ENCODE data around the gene NPW.

Gene NPW

DNA sequence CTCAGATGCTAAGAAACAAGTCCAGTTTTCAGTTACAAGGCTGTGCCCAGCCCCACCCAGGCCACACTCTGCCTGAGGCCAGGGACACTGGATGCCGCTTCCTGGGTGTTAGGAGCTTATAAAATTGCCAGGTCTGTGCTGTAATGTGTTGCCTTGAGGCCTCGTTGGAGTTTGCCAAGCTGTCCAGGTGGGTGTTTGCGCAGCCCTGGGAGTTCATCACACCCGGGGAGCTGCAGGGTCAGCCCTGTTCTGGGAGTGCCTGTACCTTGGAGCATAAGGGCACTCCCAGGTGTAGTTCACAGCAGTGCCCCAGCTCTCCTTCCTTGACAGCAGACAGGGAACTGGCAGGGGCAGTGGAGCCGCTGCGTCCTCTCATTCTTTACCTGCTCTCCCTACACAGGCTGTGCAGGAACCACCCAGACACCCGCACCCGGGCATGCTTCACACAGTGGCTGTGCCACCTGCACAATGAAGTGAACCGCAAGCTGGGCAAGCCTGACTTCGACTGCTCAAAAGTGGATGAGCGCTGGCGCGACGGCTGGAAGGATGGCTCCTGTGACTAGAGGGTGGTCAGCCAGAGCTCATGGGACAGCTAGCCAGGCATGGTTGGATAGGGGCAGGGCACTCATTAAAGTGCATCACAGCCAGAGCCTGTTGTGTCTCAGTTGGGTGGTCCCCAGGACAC is 34.0 kb upstream of the NPW start:
- Histone ChIP-seq H3K4me3 (ENCODE audit: low read length) (peak overlapping the region; percentile 95), H3K79me2 (ENCODE audit: low read length) (peaks cover 12% of the 10 kb centered on the region), H2AFZ (ENCODE audit: low read depth, low read length) (no peak overlapping the region), H3K27ac (ENCODE audit: low read length) (no peak overlapping the region), H3K27me3 (ENCODE audit: low read depth, low read length) (no peaks in the 10 kb centered on the region), H3K36me3 (replicated peaks; ENCODE audit: low read depth, low read length) (peaks cover 14% of the 10 kb centered on the region), H4K20me1 (ENCODE audit: insufficient read depth, low read length) (no peaks in the 10 kb centered on the region), H3K4me1 (ENCODE audit: low read length) (peaks cover 11% of the 10 kb centered on the region), H3K4me2 (ENCODE audit: low read length) (peak overlapping the region; percentile 98), H3K9ac (ENCODE audit: low read length) (peak overlapping the region; percentile 88), H3K9me3 (ENCODE audit: insufficient read depth, low read length) (no peaks in the 10 kb centered on the region)
- TF ChIP-seq, protein P1, sequence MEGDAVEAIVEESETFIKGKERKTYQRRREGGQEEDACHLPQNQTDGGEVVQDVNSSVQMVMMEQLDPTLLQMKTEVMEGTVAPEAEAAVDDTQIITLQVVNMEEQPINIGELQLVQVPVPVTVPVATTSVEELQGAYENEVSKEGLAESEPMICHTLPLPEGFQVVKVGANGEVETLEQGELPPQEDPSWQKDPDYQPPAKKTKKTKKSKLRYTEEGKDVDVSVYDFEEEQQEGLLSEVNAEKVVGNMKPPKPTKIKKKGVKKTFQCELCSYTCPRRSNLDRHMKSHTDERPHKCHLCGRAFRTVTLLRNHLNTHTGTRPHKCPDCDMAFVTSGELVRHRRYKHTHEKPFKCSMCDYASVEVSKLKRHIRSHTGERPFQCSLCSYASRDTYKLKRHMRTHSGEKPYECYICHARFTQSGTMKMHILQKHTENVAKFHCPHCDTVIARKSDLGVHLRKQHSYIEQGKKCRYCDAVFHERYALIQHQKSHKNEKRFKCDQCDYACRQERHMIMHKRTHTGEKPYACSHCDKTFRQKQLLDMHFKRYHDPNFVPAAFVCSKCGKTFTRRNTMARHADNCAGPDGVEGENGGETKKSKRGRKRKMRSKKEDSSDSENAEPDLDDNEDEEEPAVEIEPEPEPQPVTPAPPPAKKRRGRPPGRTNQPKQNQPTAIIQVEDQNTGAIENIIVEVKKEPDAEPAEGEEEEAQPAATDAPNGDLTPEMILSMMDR (IDR thresholded peaks at IDR 0.05; ENCODE audit: low read depth, low read length), result no peak
- TF ChIP-seq EZH2phosphoT487 (IDR thresholded peaks at IDR 0.05; ENCODE audit: low read depth), result no peak

DNA sequence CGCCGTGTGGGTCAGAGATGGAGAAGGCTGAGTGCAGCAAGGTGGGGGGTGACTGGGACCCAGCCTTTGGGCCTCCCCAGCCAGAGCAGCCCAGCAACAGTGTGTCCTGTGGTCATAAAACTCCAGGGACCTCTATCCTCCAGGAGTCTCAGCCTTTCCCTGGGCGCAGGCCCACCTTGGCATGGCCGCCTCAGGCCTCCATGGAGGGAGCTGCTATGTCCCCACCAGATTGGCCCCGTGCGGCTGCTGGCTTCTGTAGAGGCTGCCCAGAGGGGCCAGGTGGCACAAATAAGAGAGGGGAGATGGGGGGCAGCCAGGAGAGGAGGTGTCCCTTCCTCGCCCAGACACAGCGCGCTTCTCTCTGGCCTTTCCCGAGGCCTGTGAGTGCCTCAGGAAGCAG is 32.4 kb upstream of the NPW start:
- H2AFZ ChIP-seq (ENCODE audit: low read depth, low read length), result no peak overlapping the region
- no peak overlapping the region for H3K4me3 ChIP-seq (ENCODE audit: low read length)
- peaks cover 15% of the 10 kb centered on the region for H3K4me1 ChIP-seq (ENCODE audit: low read length)
- H3K9me3 ChIP-seq (ENCODE audit: insufficient read depth, low read length), result no peaks in the 10 kb centered on the region
- H3K27me3 ChIP-seq (ENCODE audit: low read depth, low read length), result no peaks in the 10 kb centered on the region
- no peak for TF ChIP-seq EZH2phosphoT487 (IDR thresholded peaks at IDR 0.05; ENCODE audit: low read depth)
- TF ChIP-seq, protein P1 (IDR thresholded peaks at IDR 0.05; ENCODE audit: low read depth, low read length), result no peak
- no peaks in the 10 kb centered on the region for H4K20me1 ChIP-seq (ENCODE audit: insufficient read depth, low read length)
- H3K27ac ChIP-seq (ENCODE audit: low read length), result no peak overlapping the region
- no peak overlapping the region for H3K4me2 ChIP-seq (ENCODE audit: low read length)
- peaks cover 14% of the 10 kb centered on the region for H3K36me3 ChIP-seq (replicated peaks; ENCODE audit: low read depth, low read length)
- H3K9ac ChIP-seq (ENCODE audit: low read length), result no peak overlapping the region
- H3K79me2 ChIP-seq (ENCODE audit: low read length), result peaks cover 12% of the 10 kb centered on the region

DNA sequence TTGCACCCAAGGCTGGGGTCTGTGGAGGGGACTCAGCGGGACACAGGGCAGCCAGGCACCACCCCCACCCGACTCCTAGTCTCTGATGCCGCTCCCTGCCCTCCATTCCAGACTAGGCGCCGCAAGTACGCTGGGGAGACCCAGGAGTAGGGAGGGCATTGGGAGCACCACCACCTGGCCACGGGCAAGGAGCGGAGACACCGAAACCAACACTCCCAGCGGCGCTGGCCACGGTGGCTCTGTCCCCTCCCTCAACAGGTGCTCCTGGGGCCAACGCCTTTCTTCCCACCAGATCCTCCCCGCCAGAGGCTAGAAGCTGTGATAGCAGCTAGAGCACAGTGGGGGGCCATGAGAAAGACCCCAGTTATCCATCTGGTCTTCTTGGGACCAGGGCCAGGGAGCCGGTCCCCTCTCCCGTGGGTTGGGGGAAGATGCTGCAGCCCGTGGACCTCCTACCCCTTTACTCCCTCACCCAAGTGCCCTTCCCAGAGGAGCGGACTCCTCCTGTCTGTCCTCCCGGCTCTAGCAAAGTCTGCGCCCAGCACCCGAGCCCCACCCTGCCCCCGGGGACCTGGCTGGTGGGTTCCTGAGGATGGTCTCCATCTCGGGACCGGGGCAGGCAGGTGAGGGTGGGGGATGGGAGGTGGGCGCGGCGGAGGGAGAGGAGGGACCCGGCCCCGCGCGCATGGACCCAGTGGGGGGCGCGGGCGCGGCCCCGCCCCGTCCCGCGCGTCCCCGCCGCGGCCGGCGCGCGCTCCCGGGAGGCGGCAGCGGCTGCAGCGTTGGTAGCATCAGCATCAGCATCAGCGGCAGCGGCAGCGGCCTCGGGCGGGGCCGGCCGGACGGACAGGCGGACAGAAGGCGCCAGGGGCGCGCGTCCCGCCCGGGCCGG is 30.1 kb upstream of the NPW start, which contains the start of gene SYNGR3:
TSS of gene SYNGR3 (plus strand) at position 762 of the 892 bp plus-strand sequence. CDS start 133 bp downstream, outside the sequence.
- no peak within 1 kb of the TSS for H3K27ac ChIP-seq (ENCODE audit: low read length)
- no peaks in the 10 kb centered on the region for H3K27me3 ChIP-seq (ENCODE audit: low read depth, low read length)

More for the DNA sequence above, 30.1 kb upstream of the NPW start, which contains the start of gene SYNGR3:
- Histone ChIP-seq H3K4me1 (ENCODE audit: low read length) (peaks cover 15% of the 10 kb centered on the region), H2AFZ (ENCODE audit: low read depth, low read length) (no peak within 1 kb of the TSS), H3K4me3 (ENCODE audit: low read length) (peak within 1 kb of the TSS; percentile 77), H4K20me1 (ENCODE audit: insufficient read depth, low read length) (no peaks in the 10 kb centered on the region), H3K36me3 (replicated peaks; ENCODE audit: low read depth, low read length) (peaks cover 14% of the 10 kb centered on the region), H3K79me2 (ENCODE audit: low read length) (peaks cover 12% of the 10 kb centered on the region), H3K9ac (ENCODE audit: low read length) (peak within 1 kb of the TSS; percentile 9; the same call in 1 of the 2 replicates), H3K9me3 (ENCODE audit: insufficient read depth, low read length) (no peaks in the 10 kb centered on the region), H3K4me2 (ENCODE audit: low read length) (peak within 1 kb of the TSS; percentile 66)
- no peak for TF ChIP-seq EZH2phosphoT487 (IDR thresholded peaks at IDR 0.05; ENCODE audit: low read depth)
- TF ChIP-seq, protein P1 (IDR thresholded peaks at IDR 0.05; ENCODE audit: low read depth, low read length), result no peak
